ENCODE results near the gene PPP1R16B. TPM values are rescaled to one million over a fixed set of nuclear protein-coding genes. Genes with fewer than 3 reads are reported as not detected.

PPP1R16B gene
- total RNA-seq, 4 donors from 2014 or later = 0.72 to 3.0 (median 1.4) TPM

DNA sequence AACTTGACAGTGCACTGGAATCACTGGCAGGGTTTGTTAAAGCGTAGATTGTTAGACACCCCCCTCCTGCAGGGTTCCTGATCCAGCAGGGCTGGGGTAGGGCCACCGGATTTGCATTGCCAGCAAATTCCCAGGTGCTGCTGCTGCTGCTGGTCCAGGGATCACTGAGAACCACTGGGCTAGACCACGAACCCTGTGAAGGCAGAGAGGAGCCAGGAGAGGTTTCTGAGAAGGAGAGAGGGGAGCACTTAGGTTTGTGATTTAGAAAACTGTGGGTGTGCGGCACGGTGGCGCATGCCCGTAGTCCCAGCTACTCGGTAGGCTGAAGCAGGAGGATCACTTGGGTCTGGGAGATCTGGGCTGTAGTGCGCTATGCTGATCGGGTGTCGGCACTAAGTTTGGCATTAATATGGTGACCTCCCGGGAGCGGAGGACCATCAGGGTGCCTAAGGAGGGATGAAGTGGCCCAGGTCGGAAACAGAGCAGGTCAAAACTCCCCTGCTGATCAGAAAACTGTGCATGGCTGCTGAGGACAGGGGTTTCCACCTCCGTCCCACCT, 67.1 kb downstream of the PPP1R16B start:
- no peak for DNase-seq (ENCODE audit: low spot score in 2 of 2)
- 83 to 87% methylated on average over 15 of the region's 15 CpGs for WGBS, 2 donors
- no peak overlapping the region for H3K4me3 ChIP-seq (ENCODE audit: low read depth, poor library complexity, severe bottlenecking)
- no peak for TF ChIP-seq POLR2A (IDR thresholded peaks at IDR 0.05)
- TF ChIP-seq, protein P1, sequence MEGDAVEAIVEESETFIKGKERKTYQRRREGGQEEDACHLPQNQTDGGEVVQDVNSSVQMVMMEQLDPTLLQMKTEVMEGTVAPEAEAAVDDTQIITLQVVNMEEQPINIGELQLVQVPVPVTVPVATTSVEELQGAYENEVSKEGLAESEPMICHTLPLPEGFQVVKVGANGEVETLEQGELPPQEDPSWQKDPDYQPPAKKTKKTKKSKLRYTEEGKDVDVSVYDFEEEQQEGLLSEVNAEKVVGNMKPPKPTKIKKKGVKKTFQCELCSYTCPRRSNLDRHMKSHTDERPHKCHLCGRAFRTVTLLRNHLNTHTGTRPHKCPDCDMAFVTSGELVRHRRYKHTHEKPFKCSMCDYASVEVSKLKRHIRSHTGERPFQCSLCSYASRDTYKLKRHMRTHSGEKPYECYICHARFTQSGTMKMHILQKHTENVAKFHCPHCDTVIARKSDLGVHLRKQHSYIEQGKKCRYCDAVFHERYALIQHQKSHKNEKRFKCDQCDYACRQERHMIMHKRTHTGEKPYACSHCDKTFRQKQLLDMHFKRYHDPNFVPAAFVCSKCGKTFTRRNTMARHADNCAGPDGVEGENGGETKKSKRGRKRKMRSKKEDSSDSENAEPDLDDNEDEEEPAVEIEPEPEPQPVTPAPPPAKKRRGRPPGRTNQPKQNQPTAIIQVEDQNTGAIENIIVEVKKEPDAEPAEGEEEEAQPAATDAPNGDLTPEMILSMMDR (IDR thresholded peaks at IDR 0.05) = no peak
- intact Hi-C loops (cut with DNase I; ENCODE audit: low total_unique reads) = no loop called here

DNA sequence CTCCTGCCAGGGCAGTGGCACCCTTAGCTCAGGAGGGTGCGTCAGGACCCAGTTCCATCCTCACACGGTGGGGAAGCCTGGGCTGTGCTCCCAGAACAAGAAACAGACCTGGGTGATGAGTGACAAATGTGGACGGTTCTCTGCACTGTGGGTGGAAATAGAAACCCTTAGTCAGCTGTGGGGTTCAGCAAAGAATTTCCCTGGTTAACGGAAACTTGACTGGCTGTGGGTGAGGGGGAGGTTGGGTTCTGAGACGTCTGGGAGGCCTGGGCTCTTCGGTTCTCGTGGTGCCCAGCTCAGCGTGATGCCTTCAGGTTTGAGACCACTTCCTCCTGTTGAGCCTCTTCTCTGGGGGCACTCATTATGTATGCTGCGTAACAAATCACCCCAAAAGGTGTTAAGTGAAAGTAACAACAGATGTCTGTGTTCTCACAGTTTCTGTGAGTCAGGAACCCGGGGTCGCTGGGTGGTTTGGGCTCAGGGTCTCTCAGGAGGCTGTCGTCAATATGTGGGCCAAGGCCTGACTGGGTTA, 67.6 kb downstream of the PPP1R16B start:
- TF ChIP-seq POLR2A (IDR thresholded peaks at IDR 0.05) = no peak
- intact Hi-C loops (cut with DNase I; ENCODE audit: low total_unique reads) = no loop called here
- 74 to 82% methylated on average over 12 of the region's 12 CpGs for WGBS, 2 donors
- no peak overlapping the region for H3K4me3 ChIP-seq (ENCODE audit: low read depth, poor library complexity, severe bottlenecking)
- DNase-seq (ENCODE audit: low spot score in 2 of 2) = no peak

DNA sequence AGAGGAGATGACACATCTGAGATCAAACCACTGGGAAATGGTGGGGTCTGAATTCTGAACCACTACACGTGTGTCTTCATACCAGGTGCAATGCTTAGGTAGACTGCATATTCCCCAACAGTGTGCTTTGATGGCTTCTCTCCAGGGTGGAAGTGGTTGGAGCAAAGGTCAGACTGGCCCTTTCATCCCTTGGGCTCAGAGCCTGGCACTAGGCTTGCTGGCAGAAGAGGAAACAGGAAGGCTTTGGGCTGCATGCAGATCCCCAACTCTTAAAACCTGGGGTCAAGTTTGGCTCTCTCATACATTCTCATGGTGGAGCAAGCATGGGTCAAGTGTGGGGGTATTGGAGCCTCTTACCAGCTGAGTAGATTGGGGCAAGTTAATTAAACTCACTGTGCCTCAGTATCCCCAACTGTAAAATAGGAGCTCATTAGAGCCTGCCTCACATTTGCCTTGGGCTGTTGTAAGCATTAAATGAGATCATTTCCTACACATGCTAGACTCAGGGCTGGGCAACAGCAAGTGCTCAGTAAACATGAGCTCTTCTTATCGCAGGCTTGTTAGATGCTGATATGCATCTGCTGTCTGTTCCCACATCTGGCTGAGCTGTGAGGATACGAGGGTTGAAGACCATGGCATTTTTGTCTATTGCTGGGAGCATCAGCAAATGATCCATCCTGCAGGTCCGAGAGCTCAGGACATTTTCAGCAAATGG, 69.1 kb downstream of the PPP1R16B start:
- no peak overlapping the region for H3K4me3 ChIP-seq (ENCODE audit: low read depth, poor library complexity, severe bottlenecking)
- no peak for DNase-seq (ENCODE audit: low spot score in 2 of 2)
- WGBS, 2 donors = 41 to 45% methylated on average over 4 of the region's 4 CpGs
- TF ChIP-seq, protein P1 (IDR thresholded peaks at IDR 0.05) = no peak
- TF ChIP-seq POLR2A (IDR thresholded peaks at IDR 0.05) = no peak
- intact Hi-C loops (cut with DNase I; ENCODE audit: low total_unique reads) = no loop called here

DNA sequence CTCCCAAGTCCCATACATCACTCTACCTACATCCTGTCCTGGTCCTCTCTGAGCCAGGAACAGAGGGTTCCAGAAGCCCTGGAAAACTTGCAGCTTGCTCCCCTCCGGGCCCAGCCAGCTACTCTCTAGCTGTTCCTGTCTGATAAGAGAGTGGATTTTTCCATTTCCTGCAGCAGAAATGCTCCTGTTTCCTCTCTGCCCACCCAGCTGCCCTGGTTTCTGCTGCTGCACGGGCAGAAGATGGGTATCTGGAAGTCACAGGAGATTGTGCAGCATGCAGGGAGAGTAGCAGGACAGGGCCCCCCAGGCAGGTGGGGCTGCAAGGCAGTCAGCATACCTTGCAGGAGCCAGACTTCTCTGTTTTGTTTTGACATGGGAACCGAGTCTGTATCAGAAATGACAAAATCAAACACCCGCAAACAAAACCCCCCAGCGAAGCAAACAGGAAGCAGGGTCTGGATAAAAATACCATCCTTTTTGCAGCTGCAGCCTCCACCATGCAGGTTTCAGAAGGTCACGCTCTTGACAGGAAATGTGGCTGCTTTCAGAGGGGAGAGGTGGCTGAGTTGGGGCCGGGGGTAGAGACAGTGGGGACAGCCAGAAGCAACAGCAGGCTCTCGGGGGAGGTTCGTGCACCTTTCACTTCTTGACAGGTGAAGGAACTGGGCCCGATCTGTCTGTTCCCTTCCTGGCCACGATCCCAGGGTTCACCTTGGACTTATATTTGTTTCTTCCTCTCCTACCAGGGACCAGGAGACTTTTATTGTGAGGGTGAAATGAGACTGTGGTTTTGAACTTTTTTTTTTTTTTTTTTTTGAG, 69.9 kb downstream of the PPP1R16B start:
- no peak for TF ChIP-seq POLR2A (IDR thresholded peaks at IDR 0.05)
- TF ChIP-seq, protein P1 (IDR thresholded peaks at IDR 0.05) = no peak
- H3K4me3 ChIP-seq (ENCODE audit: low read depth, poor library complexity, severe bottlenecking) = no peak overlapping the region
- no peak for DNase-seq (ENCODE audit: low spot score in 2 of 2)
- intact Hi-C loops (cut with DNase I; ENCODE audit: low total_unique reads) = no loop called here
- 38 to 47% methylated on average over 11 of the region's 11 CpGs for WGBS, 2 donors

DNA sequence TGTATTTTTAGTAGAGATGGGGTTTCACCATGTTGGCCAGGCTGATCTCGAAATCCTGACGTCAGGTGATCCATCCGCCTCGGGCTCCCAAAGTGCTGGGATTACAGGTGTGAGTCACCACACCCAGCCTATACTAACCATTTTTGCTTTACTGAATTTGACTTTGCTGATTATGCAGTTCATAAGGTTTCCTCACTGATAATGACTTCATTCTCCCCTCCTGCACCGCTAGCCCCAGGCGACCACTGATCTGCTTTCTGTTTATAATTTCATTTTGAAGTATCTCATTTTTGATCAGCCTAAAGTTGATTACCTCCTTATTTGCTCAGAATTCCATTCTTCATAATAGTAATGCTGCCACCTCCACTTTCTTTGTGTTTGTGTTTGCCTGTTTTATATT, 72.0 kb downstream of the PPP1R16B start:
- no peak overlapping the region for H3K4me3 ChIP-seq (ENCODE audit: low read depth, poor library complexity, severe bottlenecking)
- DNase-seq (ENCODE audit: low spot score in 2 of 2) = no peak
- 84 to 87% methylated on average over 6 of the region's 6 CpGs for WGBS, 2 donors
- intact Hi-C loops (cut with DNase I; ENCODE audit: low total_unique reads) = no loop called here
- TF ChIP-seq, protein P1 (IDR thresholded peaks at IDR 0.05) = no peak
- TF ChIP-seq POLR2A (IDR thresholded peaks at IDR 0.05) = no peak

DNA sequence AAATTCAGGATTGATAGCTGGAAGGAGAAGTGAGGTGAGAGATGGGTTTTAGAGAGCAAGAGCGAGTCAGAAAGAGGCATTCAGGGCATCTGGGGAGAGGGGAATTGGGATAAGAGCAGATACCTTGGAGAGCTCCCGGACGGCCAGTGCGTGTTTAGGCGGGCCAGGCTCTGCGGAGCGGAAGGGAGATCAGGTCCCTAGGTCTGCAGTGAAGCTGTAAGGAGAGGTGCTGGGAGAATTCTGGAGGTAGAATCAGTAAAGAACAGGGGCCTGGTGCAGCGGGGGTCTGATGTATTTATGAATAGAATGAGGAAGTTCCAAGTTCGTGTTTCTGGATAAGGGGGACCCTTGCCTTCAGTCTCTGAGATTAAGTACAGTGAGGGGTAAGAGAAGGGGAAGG, 73.4 kb downstream of the PPP1R16B start:
- 17 to 22% methylated on average over 9 of the region's 9 CpGs for WGBS, 2 donors
- TF ChIP-seq, protein P1 (IDR thresholded peaks at IDR 0.05) = no peak
- no peak for TF ChIP-seq POLR2A (IDR thresholded peaks at IDR 0.05)
- no peak overlapping the region for H3K4me3 ChIP-seq (ENCODE audit: low read depth, poor library complexity, severe bottlenecking)
- no peak for DNase-seq (ENCODE audit: low spot score in 2 of 2)
- intact Hi-C loops (cut with DNase I; ENCODE audit: low total_unique reads) = no loop called here
